ENCODE results near the gene PWWP2B.

GRCh38 chr10:132374176-132374575 is 22.8 kb upstream of the PWWP2B start:
- TF ChIP-seq CTCF (conservative IDR thresholded peaks at IDR 0.05; ENCODE audit: low read depth in 2 of 2): no peak
- no peak for TF ChIP-seq REST (IDR thresholded peaks at IDR 0.05; ENCODE audit: unreplicated experiment)
- TF ChIP-seq POLR2AphosphoS5 (IDR thresholded peaks at IDR 0.05; ENCODE audit: low read depth): no peak
- no peak for TF ChIP-seq EZH2 (IDR thresholded peaks at IDR 0.05; ENCODE audit: low read depth, unreplicated experiment)
- no peak for TF ChIP-seq ZNF331 (CRISPR knock-in tag; IDR thresholded peaks at IDR 0.05; ENCODE audit: low read depth)
- no peak for TF ChIP-seq ETS1 (IDR thresholded peaks at IDR 0.05)
- TF ChIP-seq CREB1 (CRISPR knock-in tag; IDR thresholded peaks at IDR 0.05; ENCODE audit: low read depth): no peak
- TF ChIP-seq JUNB (IDR thresholded peaks at IDR 0.05; ENCODE audit: unreplicated experiment): no peak
